ENCODE data around the gene ZC3H7A. TPM values are rescaled to one million over a fixed set of nuclear protein-coding genes. Genes with fewer than 3 reads are reported as not detected.
"Not testable (repeated sequence)": the region's sequence is repeated elsewhere in the genome, so short reads cannot be mapped to it uniquely, and the experiment has no call there.

The ZC3H7A gene
- total and polyA plus RNA-seq, 2 donors (not counting 1 experiment from before 2014, with no cell fraction given) = 48.9 to 52.8 TPM

DNA sequence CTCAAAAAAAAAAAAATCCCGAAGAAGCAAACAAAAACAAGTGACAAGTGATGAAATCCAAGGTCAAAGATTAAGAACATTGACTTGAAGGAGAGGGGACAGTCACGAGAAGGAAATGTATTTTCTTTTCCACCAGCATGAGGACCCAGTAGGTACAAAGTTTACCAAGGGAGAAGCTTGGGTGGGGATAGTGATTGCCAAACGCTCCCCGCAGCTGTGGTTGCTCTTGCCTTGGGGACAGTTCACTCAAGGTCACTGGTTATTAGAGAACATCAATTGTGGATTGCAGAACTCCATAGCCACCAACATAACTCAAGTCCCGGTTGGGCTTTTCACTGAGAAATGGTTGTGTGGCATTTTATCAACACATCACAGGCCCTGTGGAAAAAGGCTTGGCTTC is 27.3 kb upstream of the ZC3H7A start:
- H3K9ac ChIP-seq (ENCODE audit: insufficient read depth, low read length) = no peak overlapping the region
- no peak overlapping the region for H3K4me2 ChIP-seq (ENCODE audit: extremely low read depth, insufficient read depth, low read length)
- H3K27me3 ChIP-seq (ENCODE audit: control insufficient read depth, insufficient read depth, low read length) = no peaks in the 10 kb centered on the region
- TF ChIP-seq, protein P1, sequence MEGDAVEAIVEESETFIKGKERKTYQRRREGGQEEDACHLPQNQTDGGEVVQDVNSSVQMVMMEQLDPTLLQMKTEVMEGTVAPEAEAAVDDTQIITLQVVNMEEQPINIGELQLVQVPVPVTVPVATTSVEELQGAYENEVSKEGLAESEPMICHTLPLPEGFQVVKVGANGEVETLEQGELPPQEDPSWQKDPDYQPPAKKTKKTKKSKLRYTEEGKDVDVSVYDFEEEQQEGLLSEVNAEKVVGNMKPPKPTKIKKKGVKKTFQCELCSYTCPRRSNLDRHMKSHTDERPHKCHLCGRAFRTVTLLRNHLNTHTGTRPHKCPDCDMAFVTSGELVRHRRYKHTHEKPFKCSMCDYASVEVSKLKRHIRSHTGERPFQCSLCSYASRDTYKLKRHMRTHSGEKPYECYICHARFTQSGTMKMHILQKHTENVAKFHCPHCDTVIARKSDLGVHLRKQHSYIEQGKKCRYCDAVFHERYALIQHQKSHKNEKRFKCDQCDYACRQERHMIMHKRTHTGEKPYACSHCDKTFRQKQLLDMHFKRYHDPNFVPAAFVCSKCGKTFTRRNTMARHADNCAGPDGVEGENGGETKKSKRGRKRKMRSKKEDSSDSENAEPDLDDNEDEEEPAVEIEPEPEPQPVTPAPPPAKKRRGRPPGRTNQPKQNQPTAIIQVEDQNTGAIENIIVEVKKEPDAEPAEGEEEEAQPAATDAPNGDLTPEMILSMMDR (conservative IDR thresholded peaks at IDR 0.05 in 1 of 2, IDR thresholded peaks at IDR 0.05 in 1 of 2; ENCODE audit: low read depth in 1 of 2, low read length in 2 of 2) = no peak
- TF ChIP-seq EZH2 (IDR thresholded peaks at IDR 0.05; ENCODE audit: low read length, missing control alignments) = no peak
- no peaks in the 10 kb centered on the region for H4K20me1 ChIP-seq (ENCODE audit: control insufficient read depth, extremely low read depth, insufficient read depth, low read length)
- H3K36me3 ChIP-seq (ENCODE audit: control insufficient read depth, insufficient read depth, low read length) = no peaks in the 10 kb centered on the region
- DNase-seq (ENCODE audit: low read depth in 2 of 2) = no peak
- H2AFZ ChIP-seq (ENCODE audit: low read length) = no peak overlapping the region
- H3K4me3 ChIP-seq (replicated peaks in 1 of 4; ENCODE audit: control extremely low read depth in 1 of 4, insufficient read depth in 1 of 4, low read depth in 3 of 4, low read length in 4 of 4) = no peak overlapping the region
- H3K79me2 ChIP-seq (ENCODE audit: control insufficient read depth, insufficient read depth, low read length) = no peaks in the 10 kb centered on the region
- no peaks in the 10 kb centered on the region for H3K4me1 ChIP-seq (ENCODE audit: control insufficient read depth, extremely low read depth, insufficient read depth, low read length)
- H3K27ac ChIP-seq (ENCODE audit: insufficient read depth, low read length) = no peak overlapping the region
- no peaks in the 10 kb centered on the region for H3K9me3 ChIP-seq (ENCODE audit: control insufficient read depth, insufficient read depth, low read depth, low read length)

DNA sequence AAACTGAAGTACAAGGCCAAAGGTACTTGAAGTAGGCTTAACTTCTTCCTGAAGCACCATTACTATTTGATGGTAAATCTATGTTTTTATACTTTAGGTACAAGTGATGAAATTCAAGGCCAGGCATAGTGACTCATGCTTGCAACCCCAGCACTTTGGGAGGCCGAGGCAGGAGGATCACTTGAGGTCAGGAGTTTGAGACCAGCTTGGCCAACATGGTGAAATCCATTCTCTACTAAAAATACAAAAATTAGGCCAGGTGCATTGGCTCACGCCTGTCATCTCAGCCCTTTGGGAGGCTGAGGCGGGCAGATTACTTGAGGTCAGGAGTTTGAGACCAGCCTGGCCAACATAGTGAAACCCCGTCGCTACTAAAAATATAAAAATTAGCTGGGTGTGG is 26.6 kb upstream of the ZC3H7A start:
- H3K79me2 ChIP-seq (ENCODE audit: control insufficient read depth, insufficient read depth, low read length); H3K9ac ChIP-seq (ENCODE audit: insufficient read depth, low read length); H3K4me3 ChIP-seq (replicated peaks in 1 of 4; ENCODE audit: control extremely low read depth in 1 of 4, insufficient read depth in 1 of 4, low read depth in 3 of 4, low read length in 4 of 4); H3K27ac ChIP-seq (ENCODE audit: insufficient read depth, low read length); H3K4me1 ChIP-seq (ENCODE audit: control insufficient read depth, extremely low read depth, insufficient read depth, low read length); H3K9me3 ChIP-seq (ENCODE audit: control insufficient read depth, insufficient read depth, low read depth, low read length); DNase-seq (ENCODE audit: low read depth in 2 of 2); H3K36me3 ChIP-seq (ENCODE audit: control insufficient read depth, insufficient read depth, low read length); H2AFZ ChIP-seq (ENCODE audit: low read length); H3K27me3 ChIP-seq (ENCODE audit: control insufficient read depth, insufficient read depth, low read length); H3K4me2 ChIP-seq (ENCODE audit: extremely low read depth, insufficient read depth, low read length); H4K20me1 ChIP-seq (ENCODE audit: control insufficient read depth, extremely low read depth, insufficient read depth, low read length): not testable (repeated sequence)

DNA sequence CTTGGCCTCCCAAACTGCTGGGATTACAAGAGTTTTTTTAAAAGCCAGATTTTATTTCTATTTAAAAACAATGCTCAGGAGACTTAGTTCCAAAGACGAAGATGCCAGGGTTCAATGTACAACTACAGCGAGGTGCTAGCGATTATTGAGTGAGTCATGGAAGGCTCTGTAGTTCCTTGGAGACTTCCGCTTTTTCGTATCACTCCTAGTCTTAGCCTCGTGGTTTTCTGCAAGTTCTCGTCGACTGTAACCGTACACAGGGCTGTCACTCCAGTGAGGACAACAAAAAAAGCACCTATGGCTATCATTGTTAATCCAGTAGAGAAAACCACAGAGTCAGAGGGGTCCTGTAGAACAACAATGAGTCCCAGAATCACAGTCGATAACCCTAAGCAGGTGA is 22.7 kb upstream of the ZC3H7A start:
- Histone ChIP-seq H4K20me1 (ENCODE audit: control insufficient read depth, extremely low read depth, insufficient read depth, low read length) (no peaks in the 10 kb centered on the region), H3K9ac (ENCODE audit: insufficient read depth, low read length) (no peak overlapping the region)
- DNase-seq (ENCODE audit: low read depth in 2 of 2) = no peak

DNA sequence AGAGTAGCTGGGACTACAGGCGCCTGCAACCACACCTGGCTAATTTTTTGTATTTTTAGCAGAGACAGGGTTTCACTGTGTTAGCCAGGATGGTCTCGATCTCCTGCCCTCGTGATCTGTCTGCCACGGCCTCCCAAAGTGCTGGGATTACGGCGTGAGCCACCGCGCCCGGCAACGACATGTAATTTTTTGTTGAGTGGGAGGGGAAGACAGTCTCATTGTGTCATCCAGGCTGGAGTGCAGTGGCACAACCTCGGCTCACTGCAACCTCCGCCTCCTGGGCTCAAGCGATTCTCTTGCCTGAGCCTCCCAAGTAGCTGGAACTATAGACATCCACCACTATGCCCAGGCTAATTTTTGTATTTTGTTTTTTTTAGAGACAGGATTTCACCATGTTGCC is 21.9 kb upstream of the ZC3H7A start:
- not testable (repeated sequence) for H3K9me3 ChIP-seq (ENCODE audit: control insufficient read depth, insufficient read depth, low read depth, low read length); H3K79me2 ChIP-seq (ENCODE audit: control insufficient read depth, insufficient read depth, low read length); DNase-seq (ENCODE audit: low read depth in 2 of 2); H3K27me3 ChIP-seq (ENCODE audit: control insufficient read depth, insufficient read depth, low read length); H3K4me2 ChIP-seq (ENCODE audit: extremely low read depth, insufficient read depth, low read length); H3K9ac ChIP-seq (ENCODE audit: insufficient read depth, low read length); H3K4me1 ChIP-seq (ENCODE audit: control insufficient read depth, extremely low read depth, insufficient read depth, low read length); H3K36me3 ChIP-seq (ENCODE audit: control insufficient read depth, insufficient read depth, low read length); H2AFZ ChIP-seq (ENCODE audit: low read length); H3K27ac ChIP-seq (ENCODE audit: insufficient read depth, low read length); H3K4me3 ChIP-seq (replicated peaks in 1 of 4; ENCODE audit: control extremely low read depth in 1 of 4, insufficient read depth in 1 of 4, low read depth in 3 of 4, low read length in 4 of 4); H4K20me1 ChIP-seq (ENCODE audit: control insufficient read depth, extremely low read depth, insufficient read depth, low read length)

More for the DNA sequence above, 22.7 kb upstream of the ZC3H7A start:
- no peak overlapping the region for H3K4me3 ChIP-seq (replicated peaks in 1 of 4; ENCODE audit: control extremely low read depth in 1 of 4, insufficient read depth in 1 of 4, low read depth in 3 of 4, low read length in 4 of 4)
- no peak overlapping the region for H2AFZ ChIP-seq (ENCODE audit: low read length)
- TF ChIP-seq, protein P1 (conservative IDR thresholded peaks at IDR 0.05 in 1 of 2, IDR thresholded peaks at IDR 0.05 in 1 of 2; ENCODE audit: low read depth in 1 of 2, low read length in 2 of 2) = no peak
- TF ChIP-seq EZH2 (IDR thresholded peaks at IDR 0.05; ENCODE audit: low read length, missing control alignments) = no peak
- H3K79me2 ChIP-seq (ENCODE audit: control insufficient read depth, insufficient read depth, low read length) = no peaks in the 10 kb centered on the region
- H3K9me3 ChIP-seq (ENCODE audit: control insufficient read depth, insufficient read depth, low read depth, low read length) = no peaks in the 10 kb centered on the region
- H3K27ac ChIP-seq (ENCODE audit: insufficient read depth, low read length) = no peak overlapping the region
- no peak overlapping the region for H3K4me2 ChIP-seq (ENCODE audit: extremely low read depth, insufficient read depth, low read length)
- H3K27me3 ChIP-seq (ENCODE audit: control insufficient read depth, insufficient read depth, low read length) = no peaks in the 10 kb centered on the region
- no peaks in the 10 kb centered on the region for H3K36me3 ChIP-seq (ENCODE audit: control insufficient read depth, insufficient read depth, low read length)
- no peaks in the 10 kb centered on the region for H3K4me1 ChIP-seq (ENCODE audit: control insufficient read depth, extremely low read depth, insufficient read depth, low read length)
